Keratinocyte (primary cell): ENCODE data around the gene ANXA8. TPM values are rescaled to one million over a fixed set of nuclear protein-coding genes. Genes with fewer than 3 reads are reported as not detected.

Source experiments
- DNase-seq: peaks from one replicate; pipeline ENCODE4 v3.0.0-alpha.2; 2011; ENCODE audit warnings: low read depth, missing footprints, low spot score
- FAIRE-seq: peaks from 2 replicates; lab custom pipeline; 2011; peaks lifted over from hg19 to GRCh38; lab: Jason Lieb, UNC
- H2AFZ ChIP-seq: 2 replicates; pipeline ENCODE4 v1.6.0; 2012; ENCODE audit warnings: low read length, control low read depth, inconsistent platforms; ENCODE audit not compliant: control insufficient read depth
- H3K27ac ChIP-seq: 2 replicates; pipeline ENCODE4 v1.5.1; 2011; ENCODE audit warnings: low read length; ENCODE audit not compliant: control insufficient read depth, insufficient read depth
- H3K27me3 ChIP-seq: 3 replicates; pipeline ENCODE4 v1.6.0; 2011; ENCODE audit warnings: low read length; ENCODE audit not compliant: control insufficient read depth, insufficient read depth; ENCODE audit errors: extremely low read depth
- H3K36me3 ChIP-seq, 2 experiments: 2 replicates in 1 of 2; 3 replicates in 1 of 2; pipeline ENCODE4 v1.5.1; 2011; ENCODE audit warnings: low read length in 2 of 2, mild to moderate bottlenecking in 1 of 2; ENCODE audit not compliant: control insufficient read depth in 2 of 2, insufficient read depth in 2 of 2; ENCODE audit errors: extremely low read depth in 1 of 2
- H3K4me1 ChIP-seq: 3 replicates; pipeline ENCODE4 v1.5.1; 2011; ENCODE audit warnings: low read length; ENCODE audit not compliant: control insufficient read depth, insufficient read depth; ENCODE audit errors: extremely low read depth
- H3K4me2 ChIP-seq: 3 replicates; pipeline ENCODE4 v1.6.0; 2011; ENCODE audit warnings: low read depth, low read length; ENCODE audit not compliant: control insufficient read depth, insufficient read depth; ENCODE audit errors: extremely low read depth
- H3K4me3 ChIP-seq, 3 experiments: fragments of 200-600 bp in 1 of 3; sonication (generic) in 1 of 3; 2 replicates in 2 of 3; 3 replicates in 1 of 3; pipeline ENCODE4 v1.5.1; 2011 to 2016; ENCODE audit warnings: low read length in 3 of 3, mild to moderate bottlenecking in 3 of 3, control low read depth in 2 of 3, inconsistent platforms in 1 of 3, low read depth in 1 of 3, mixed read lengths in 1 of 3, mixed run types in 1 of 3, moderate library complexity in 1 of 3; ENCODE audit not compliant: control insufficient read depth in 2 of 3, insufficient read depth in 2 of 3; ENCODE audit errors: extremely low read depth in 1 of 3
- H3K79me2 ChIP-seq: 2 replicates; pipeline ENCODE4 v1.6.0; 2012; ENCODE audit warnings: low read length; ENCODE audit not compliant: control insufficient read depth, insufficient read depth
- H3K9ac ChIP-seq: 3 replicates; pipeline ENCODE4 v1.6.0; 2011; ENCODE audit warnings: low read length; ENCODE audit not compliant: control insufficient read depth, insufficient read depth; ENCODE audit errors: extremely low read depth
- H3K9me1 ChIP-seq: 3 replicates; pipeline ENCODE4 v1.6.0; 2011; ENCODE audit warnings: low read length; ENCODE audit not compliant: control insufficient read depth, insufficient read depth; ENCODE audit errors: extremely low read depth
- H3K9me3 ChIP-seq: 2 replicates; pipeline ENCODE4 v1.5.1; 2012; ENCODE audit warnings: low read depth, low read length; ENCODE audit not compliant: control insufficient read depth
- H4K20me1 ChIP-seq: 3 replicates; pipeline ENCODE4 v1.6.0; 2011; ENCODE audit warnings: low read length; ENCODE audit not compliant: control insufficient read depth, insufficient read depth; ENCODE audit errors: extremely low read depth
- CTCF ChIP-seq, 3 experiments: IDR thresholded peaks in 1 of 3; conservative IDR thresholded peaks in 1 of 3; optimal IDR thresholded peaks in 1 of 3; 2 replicates in 2 of 3; 3 replicates in 1 of 3; pipeline versions ENCODE3 to v1.5.1; 2011; ENCODE audit warnings: low read length in 3 of 3, mild to moderate bottlenecking in 3 of 3, moderate library complexity in 2 of 3, control low read depth in 1 of 3, inconsistent platforms in 1 of 3; ENCODE audit not compliant: insufficient read depth in 2 of 3; ENCODE audit errors: extremely low read depth in 1 of 3
- EZH2 ChIP-seq: IDR thresholded peaks from one replicate; pipeline ENCODE4 v1.6.1; 2012; ENCODE audit warnings: inconsistent platforms, mild to moderate bottlenecking, low read length, moderate library complexity
- dilution Hi-C: fragments of 300-500 bp; cut with MboI; formaldehyde crosslinking; loops from one replicate; pipeline ENCODE4 v1.7.0; 2020; ENCODE audit warnings: low sequenced_read_pairs; ENCODE audit not compliant: extremely low pct_ligation_motif_present
- polyA plus RNA-seq, 5 experiments: library from polyadenylated mRNA; depleted of rRNA in 3 of 5; stranded (reverse) in 3 of 5; stranded (forward) in 1 of 5; unstranded in 1 of 5; fragments of >200 nt; gene quantifications; 1 replicate in 1 of 5; 2 replicates in 3 of 5; 3 replicates in 1 of 5; pipeline versions ENCODE4 v1.2.1 to v1.2.3, GENCODE V29; 2011 to 2012; ENCODE audit warnings: missing spikeins in 2 of 5, low read depth in 1 of 5, low replicate concordance in 1 of 5

The ANXA8 gene
- polyA plus RNA-seq, 1 donor (not counting 4 experiments of a cell fraction or from before 2014, with no cell fraction given): 820 TPM

GRCh38 chr10:47444047-47444446 is 39.9 kb downstream of the ANXA8 start:
- FAIRE-seq: no peak
- Histone ChIP-seq H3K27ac (no peak overlapping the region), H3K4me1 (no peaks in the 10 kb centered on the region), H3K36me3 (no peaks in the 10 kb centered on the region), H3K9me1 (no peaks in the 10 kb centered on the region), H2AFZ (no peak overlapping the region), H3K27me3 (no peaks in the 10 kb centered on the region), H3K9me3 (peaks cover 3% of the 10 kb centered on the region), H3K79me2 (no peaks in the 10 kb centered on the region), H3K9ac (no peak overlapping the region), H3K4me2 (no peak overlapping the region), H3K4me3 (no peak overlapping the region), H4K20me1 (no peaks in the 10 kb centered on the region)
- no peak for TF ChIP-seq CTCF (optimal IDR thresholded peaks at IDR 0.05 in 1 of 3, IDR thresholded peaks at IDR 0.05 in 1 of 3, conservative IDR thresholded peaks at IDR 0.05 in 1 of 3; ENCODE audit: extremely low read depth in 1 of 3, insufficient read depth in 2 of 3, low read length in 3 of 3)
- TF ChIP-seq EZH2: no peak
- no peak for DNase-seq
- dilution Hi-C loops: no loop called here

- no peak overlapping the region for H3K27ac ChIP-seq
- H3K4me1 ChIP-seq: no peaks in the 10 kb centered on the region
- dilution Hi-C loops: no loop called here
- no peak overlapping the region for H3K4me2 ChIP-seq
- no peaks in the 10 kb centered on the region for H4K20me1 ChIP-seq
- DNase-seq (no peak), FAIRE-seq (no peak)
- H3K9ac ChIP-seq: no peak overlapping the region
- no peak overlapping the region for H2AFZ ChIP-seq
- no peaks in the 10 kb centered on the region for H3K27me3 ChIP-seq
- H3K36me3 ChIP-seq: no peaks in the 10 kb centered on the region
- no peaks in the 10 kb centered on the region for H3K79me2 ChIP-seq
- TF ChIP-seq EZH2 (no peak), CTCF (optimal IDR thresholded peaks at IDR 0.05 in 1 of 3, IDR thresholded peaks at IDR 0.05 in 1 of 3, conservative IDR thresholded peaks at IDR 0.05 in 1 of 3; ENCODE audit: extremely low read depth in 1 of 3, insufficient read depth in 2 of 3, low read length in 3 of 3) (no peak)
- H3K9me3 ChIP-seq: peaks cover 3% of the 10 kb centered on the region
- no peak overlapping the region for H3K4me3 ChIP-seq
- no peaks in the 10 kb centered on the region for H3K9me1 ChIP-seq
Observed at GRCh38 chr10:47443145-47443544, 40.8 kb downstream of the ANXA8 start.
